ENCODE measurements around the gene ANXA3. TPM values are rescaled to one million over a fixed set of nuclear protein-coding genes. Genes with fewer than 3 reads are reported as not detected.

The ANXA3 gene
- total RNA-seq, 1 donor from 2014 or later: 1.9 TPM

DNA sequence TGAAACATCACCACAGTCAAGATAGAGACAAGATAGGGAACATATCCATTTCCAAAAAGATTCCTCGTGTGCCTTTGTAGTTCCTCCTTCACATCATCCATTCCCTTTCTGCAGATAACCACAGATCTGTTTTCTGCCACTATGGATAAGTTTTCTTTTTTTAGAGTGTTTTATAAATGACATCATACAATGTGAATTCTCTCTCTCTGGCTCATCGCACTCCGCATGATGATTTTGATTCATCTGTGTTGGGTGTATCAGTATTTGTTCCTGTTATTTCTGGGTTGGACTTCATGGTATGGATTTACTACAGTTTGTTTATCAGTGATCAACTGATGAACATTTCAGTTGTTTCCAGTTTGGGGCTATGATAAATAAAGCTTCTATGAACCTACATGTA is 23.2 kb upstream of the ANXA3 start:
- H3K9me3 ChIP-seq (ENCODE audit: low read depth): no peaks in the 10 kb centered on the region
- Mint-ChIP-seq H3K27me3 (ENCODE audit: insufficient read depth, low read depth) (no peaks in the 10 kb centered on the region), H3K9me3 (peaks cover 2% of the 10 kb centered on the region), H3K4me3 (no peak overlapping the region), H3K4me1 (no peaks in the 10 kb centered on the region), H3K36me3 (peaks cover 4% of the 10 kb centered on the region), H3K27ac (no peak overlapping the region)
- no peaks in the 10 kb centered on the region for H3K36me3 ChIP-seq
- H3K4me1 ChIP-seq: no peaks in the 10 kb centered on the region
- no peak overlapping the region for H2AFZ ChIP-seq (replicated peaks)
- H3K9ac ChIP-seq: no peak overlapping the region
- no peak overlapping the region for H3K4me2 ChIP-seq
- H3F3A ChIP-seq (ENCODE audit: low read depth): no peaks in the 10 kb centered on the region
- H3K4me3 ChIP-seq: no peak overlapping the region
- H3K79me2 ChIP-seq (ENCODE audit: low read depth): no peaks in the 10 kb centered on the region
- no peak overlapping the region for H3K27ac ChIP-seq
- no peak for DNase-seq (ENCODE audit: low spot score)
- no peak for TF ChIP-seq EZH2 (IDR thresholded peaks at IDR 0.05)
- no peak for TF ChIP-seq EZH2phosphoT487 (IDR thresholded peaks at IDR 0.05)
- TF ChIP-seq, protein P1, sequence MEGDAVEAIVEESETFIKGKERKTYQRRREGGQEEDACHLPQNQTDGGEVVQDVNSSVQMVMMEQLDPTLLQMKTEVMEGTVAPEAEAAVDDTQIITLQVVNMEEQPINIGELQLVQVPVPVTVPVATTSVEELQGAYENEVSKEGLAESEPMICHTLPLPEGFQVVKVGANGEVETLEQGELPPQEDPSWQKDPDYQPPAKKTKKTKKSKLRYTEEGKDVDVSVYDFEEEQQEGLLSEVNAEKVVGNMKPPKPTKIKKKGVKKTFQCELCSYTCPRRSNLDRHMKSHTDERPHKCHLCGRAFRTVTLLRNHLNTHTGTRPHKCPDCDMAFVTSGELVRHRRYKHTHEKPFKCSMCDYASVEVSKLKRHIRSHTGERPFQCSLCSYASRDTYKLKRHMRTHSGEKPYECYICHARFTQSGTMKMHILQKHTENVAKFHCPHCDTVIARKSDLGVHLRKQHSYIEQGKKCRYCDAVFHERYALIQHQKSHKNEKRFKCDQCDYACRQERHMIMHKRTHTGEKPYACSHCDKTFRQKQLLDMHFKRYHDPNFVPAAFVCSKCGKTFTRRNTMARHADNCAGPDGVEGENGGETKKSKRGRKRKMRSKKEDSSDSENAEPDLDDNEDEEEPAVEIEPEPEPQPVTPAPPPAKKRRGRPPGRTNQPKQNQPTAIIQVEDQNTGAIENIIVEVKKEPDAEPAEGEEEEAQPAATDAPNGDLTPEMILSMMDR (IDR thresholded peaks at IDR 0.05): no peak
- H3K27me3 ChIP-seq: no peaks in the 10 kb centered on the region
- H4K20me1 ChIP-seq (ENCODE audit: low read depth): no peaks in the 10 kb centered on the region

DNA sequence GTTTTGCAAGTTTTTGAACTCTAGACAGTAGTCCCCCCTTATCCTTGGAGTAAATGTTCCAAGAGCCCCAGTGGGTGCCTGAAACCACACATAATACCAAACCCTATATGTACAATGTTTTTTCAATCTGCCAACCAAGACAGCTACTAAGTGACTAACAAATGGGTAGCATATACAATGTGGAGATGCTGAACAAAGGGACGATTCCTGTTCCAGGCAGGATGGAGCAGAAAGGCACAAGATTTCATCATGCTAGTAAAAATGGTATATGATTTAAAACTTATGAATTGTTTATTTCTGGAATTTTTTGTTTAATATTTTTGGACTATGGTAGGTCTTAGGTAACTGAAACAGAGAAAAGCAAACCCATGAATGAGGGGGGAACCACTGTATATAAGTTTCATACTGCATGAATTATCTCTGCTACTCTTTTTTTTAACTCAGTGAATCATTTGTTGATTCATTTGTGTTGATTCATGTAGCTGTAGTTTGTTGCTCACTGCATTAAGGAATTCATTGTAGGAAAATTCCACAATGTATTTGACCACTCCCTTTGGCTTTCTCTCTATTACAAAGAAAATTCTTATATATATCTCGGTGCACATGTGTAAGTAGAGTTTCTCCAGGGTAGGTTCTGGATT is 21.9 kb upstream of the ANXA3 start:
- H3K4me2 ChIP-seq: no peak overlapping the region
- TF ChIP-seq EZH2 (IDR thresholded peaks at IDR 0.05): no peak
- TF ChIP-seq, protein P1 (IDR thresholded peaks at IDR 0.05): no peak
- no peak for TF ChIP-seq EZH2phosphoT487 (IDR thresholded peaks at IDR 0.05)
- peaks cover 4% of the 10 kb centered on the region for H3K36me3 Mint-ChIP-seq

DNA sequence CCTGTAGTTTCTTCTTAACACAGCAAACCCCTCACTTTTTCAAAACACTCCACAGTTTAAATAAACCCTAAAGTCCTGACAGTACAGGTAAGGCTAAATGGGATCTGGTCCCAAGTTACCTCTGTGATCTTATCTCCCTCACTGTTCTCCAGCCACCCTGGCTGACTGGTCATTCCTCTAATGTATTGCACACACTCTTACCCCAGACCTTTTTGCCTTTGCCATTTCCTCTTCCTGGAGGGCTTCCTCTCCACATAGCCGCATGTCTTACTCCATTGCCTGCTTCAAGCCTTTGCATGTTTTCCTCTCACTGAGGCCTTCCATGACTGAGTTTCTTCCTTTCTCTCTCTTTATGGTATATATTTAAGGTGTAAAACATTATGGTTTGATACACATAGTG is 19.5 kb upstream of the ANXA3 start:
- peaks cover 4% of the 10 kb centered on the region for H3K4me1 ChIP-seq
- Mint-ChIP-seq H3K4me3 (no peak overlapping the region), H3K4me1 (peaks cover 4% of the 10 kb centered on the region), H3K27ac (no peak overlapping the region), H3K27me3 (ENCODE audit: insufficient read depth, low read depth) (no peaks in the 10 kb centered on the region), H3K9me3 (peaks cover 2% of the 10 kb centered on the region), H3K36me3 (peaks cover 6% of the 10 kb centered on the region)
- H2AFZ ChIP-seq (replicated peaks): no peak overlapping the region
- H3F3A ChIP-seq (ENCODE audit: low read depth): no peaks in the 10 kb centered on the region
- no peaks in the 10 kb centered on the region for H3K9me3 ChIP-seq (ENCODE audit: low read depth)
- no peaks in the 10 kb centered on the region for H4K20me1 ChIP-seq (ENCODE audit: low read depth)
- no peak for TF ChIP-seq EZH2phosphoT487 (IDR thresholded peaks at IDR 0.05)
- TF ChIP-seq EZH2 (IDR thresholded peaks at IDR 0.05): no peak
- TF ChIP-seq, protein P1 (IDR thresholded peaks at IDR 0.05): no peak
- no peaks in the 10 kb centered on the region for H3K27me3 ChIP-seq
- no peaks in the 10 kb centered on the region for H3K36me3 ChIP-seq
- no peak overlapping the region for H3K4me3 ChIP-seq
- H3K27ac ChIP-seq: no peak overlapping the region
- no peak overlapping the region for H3K4me2 ChIP-seq
- H3K9ac ChIP-seq: no peak overlapping the region
- no peak for DNase-seq (ENCODE audit: low spot score)
- no peaks in the 10 kb centered on the region for H3K79me2 ChIP-seq (ENCODE audit: low read depth)

More for the DNA sequence above, 21.9 kb upstream of the ANXA3 start:
- DNase-seq (ENCODE audit: low spot score): no peak
- H3F3A ChIP-seq (ENCODE audit: low read depth): no peaks in the 10 kb centered on the region
- no peaks in the 10 kb centered on the region for H3K4me1 ChIP-seq
- no peaks in the 10 kb centered on the region for H3K9me3 ChIP-seq (ENCODE audit: low read depth)
- no peaks in the 10 kb centered on the region for H3K79me2 ChIP-seq (ENCODE audit: low read depth)
- H3K9me3 Mint-ChIP-seq: peaks cover 2% of the 10 kb centered on the region
- no peak overlapping the region for H3K9ac ChIP-seq
- no peak overlapping the region for H3K27ac ChIP-seq
- H3K27me3 ChIP-seq: no peaks in the 10 kb centered on the region
- no peaks in the 10 kb centered on the region for H3K27me3 Mint-ChIP-seq (ENCODE audit: insufficient read depth, low read depth)
- H3K36me3 ChIP-seq: no peaks in the 10 kb centered on the region
- no peaks in the 10 kb centered on the region for H3K4me1 Mint-ChIP-seq
- H3K27ac Mint-ChIP-seq: no peak overlapping the region
- H3K4me3 ChIP-seq: no peak overlapping the region
- H4K20me1 ChIP-seq (ENCODE audit: low read depth): no peaks in the 10 kb centered on the region
- H2AFZ ChIP-seq (replicated peaks): no peak overlapping the region
- H3K4me3 Mint-ChIP-seq: no peak overlapping the region
